Fibroblast of lung (primary cell): ENCODE data around the gene FARP1.

Experiments used
- CTCF ChIP-seq, 2 donors: IDR thresholded peaks in 1 of 2; conservative IDR thresholded peaks in 1 of 2; 1 replicate in 1 of 2; 2 replicates in 1 of 2; pipeline ENCODE4 v1.5.1; 2011 to 2012; ENCODE audit warnings: low read length in 2 of 2, control low read depth in 1 of 2, inconsistent platforms in 1 of 2, low read depth in 1 of 2, mild to moderate bottlenecking in 1 of 2
- EZH2 ChIP-seq: IDR thresholded peaks from 2 replicates; pipeline ENCODE4 v1.5.1; 2012; ENCODE audit warnings: low read length, control low read depth, mild to moderate bottlenecking; ENCODE audit errors: missing control alignments

GRCh38 chr13:98411617-98412265 lies 268.8 kb downstream of the FARP1 start:
- TF ChIP-seq CTCF (conservative IDR thresholded peaks at IDR 0.05 in 1 of 2, IDR thresholded peaks at IDR 0.05 in 1 of 2; ENCODE audit: low read depth in 1 of 2, low read length in 2 of 2) (no peak), EZH2 (no peak)
